B cell (primary cell): ENCODE data around the gene C6orf89.

ENCODE experiments used
- CTCF ChIP-seq: fragments of 200-600 bp; IDR thresholded peaks from one replicate; pipeline ENCODE4 v1.8.0; 2022; ENCODE audit warnings: antibody characterized with exemption, mild to moderate bottlenecking
- EZH2 ChIP-seq: IDR thresholded peaks from 2 replicates; pipeline ENCODE4 v1.6.1; 2012; ENCODE audit warnings: borderline replicate concordance, low read depth, mild to moderate bottlenecking, moderate library complexity, low read length; ENCODE audit not compliant: insufficient read depth, poor library complexity, severe bottlenecking

GRCh38 chr6:36907781-36908180 is 22.0 kb downstream of the C6orf89 start:
- no peak for TF ChIP-seq CTCF
- no peak for TF ChIP-seq EZH2
